Measurements from ENCODE around the gene CTSO. TPM values are rescaled to one million over a fixed set of nuclear protein-coding genes. Genes with fewer than 3 reads are reported as not detected.
A peak's percentile ranks its signal among the peaks of the same experiment; 100 is the strongest.

Gene CTSO
- polyA plus RNA-seq (2012; ENCODE audit: insufficient read depth, insufficient read length), result 0.69 TPM

DNA sequence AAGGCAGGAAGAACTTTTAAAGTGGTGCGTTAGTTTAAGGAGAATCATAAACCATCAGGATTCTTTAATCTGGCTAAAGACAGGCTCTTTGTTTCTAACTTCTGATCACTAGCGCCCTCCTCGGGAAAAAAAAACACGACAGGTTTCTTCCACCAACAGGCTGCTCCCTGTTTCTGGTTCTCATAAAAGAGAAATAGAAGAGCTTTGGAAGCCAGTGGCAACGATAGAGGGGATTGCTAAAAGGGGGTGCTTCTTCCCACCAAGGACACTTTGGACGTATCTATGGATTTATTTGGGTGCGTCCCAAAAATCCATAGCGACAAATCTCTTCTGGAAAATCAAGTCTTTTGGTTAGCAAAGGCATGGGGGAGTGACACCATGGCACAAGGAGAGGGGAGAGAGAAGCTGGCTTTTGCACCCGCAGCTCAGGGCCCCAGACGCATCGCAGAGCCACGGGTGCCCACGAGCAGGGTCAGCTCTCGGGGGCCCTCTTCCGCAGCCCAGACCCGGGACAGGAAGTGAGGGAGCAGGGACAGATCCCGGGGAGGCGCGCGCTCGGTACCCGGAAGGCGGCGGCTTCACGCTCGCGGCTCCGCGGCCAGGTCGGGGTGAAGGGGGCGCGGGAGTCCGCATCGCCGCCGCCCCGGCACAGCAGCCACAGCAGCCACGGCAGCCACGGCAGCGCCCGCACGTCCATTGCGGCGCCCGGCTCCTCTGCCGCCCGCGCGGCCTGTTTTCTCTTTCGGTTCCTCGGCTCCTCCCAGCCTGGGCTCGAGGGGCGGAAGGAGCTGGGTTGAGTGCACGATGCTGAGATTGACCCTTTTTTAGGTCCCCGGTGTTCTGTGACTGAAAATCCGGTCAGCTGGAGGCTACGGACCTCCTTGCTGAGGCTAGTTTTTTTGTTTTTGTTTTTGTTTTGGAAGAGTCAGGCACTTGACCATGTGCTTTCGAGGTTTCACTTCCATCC lies at the start of gene CTSO:
CTSO (minus strand) TSS at position 716 of the 967 bp plus-strand sequence; CDS start at position 697, 19 bp downstream.
- peak within 1 kb of the TSS; percentile 70 for H3K4me3 ChIP-seq (ENCODE audit: low read length)
- DNase-seq (ENCODE audit: low read depth, low spot score), result peak; percentile 70

DNA sequence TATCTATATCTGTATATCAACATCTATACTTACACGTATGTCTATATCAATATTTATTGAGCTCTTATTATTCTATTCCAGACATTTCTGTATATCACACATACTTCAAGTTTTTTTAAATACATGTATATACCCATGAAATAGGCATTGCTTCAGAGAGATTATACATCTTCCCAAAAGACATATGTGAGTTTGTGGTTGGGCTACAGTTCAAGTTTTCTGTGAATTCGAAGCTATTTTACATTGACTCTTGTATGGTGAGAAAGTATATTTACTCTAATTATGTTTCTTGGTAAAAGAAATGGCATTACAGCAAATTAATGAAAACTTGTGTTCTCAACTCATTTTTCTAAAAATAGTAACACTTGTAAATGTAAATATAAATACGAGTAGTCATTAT lies 46.8 kb upstream of the CTSO start:
- DNase-seq (ENCODE audit: low read depth, low spot score), result no peak
- H3K4me3 ChIP-seq (ENCODE audit: low read length), result no peak overlapping the region

- no peak overlapping the region for H3K4me3 ChIP-seq (ENCODE audit: low read length)
- DNase-seq (ENCODE audit: low read depth, low spot score), result no peak
Observed at GRCh38 chr4:155999725-156000124, 46.1 kb upstream of the CTSO start.

GRCh38 chr4:155995069-155995468 lies 41.4 kb upstream of the CTSO start:
- DNase-seq (ENCODE audit: low read depth, low spot score), result no peak
- H3K4me3 ChIP-seq (ENCODE audit: low read length), result no peak overlapping the region

DNA sequence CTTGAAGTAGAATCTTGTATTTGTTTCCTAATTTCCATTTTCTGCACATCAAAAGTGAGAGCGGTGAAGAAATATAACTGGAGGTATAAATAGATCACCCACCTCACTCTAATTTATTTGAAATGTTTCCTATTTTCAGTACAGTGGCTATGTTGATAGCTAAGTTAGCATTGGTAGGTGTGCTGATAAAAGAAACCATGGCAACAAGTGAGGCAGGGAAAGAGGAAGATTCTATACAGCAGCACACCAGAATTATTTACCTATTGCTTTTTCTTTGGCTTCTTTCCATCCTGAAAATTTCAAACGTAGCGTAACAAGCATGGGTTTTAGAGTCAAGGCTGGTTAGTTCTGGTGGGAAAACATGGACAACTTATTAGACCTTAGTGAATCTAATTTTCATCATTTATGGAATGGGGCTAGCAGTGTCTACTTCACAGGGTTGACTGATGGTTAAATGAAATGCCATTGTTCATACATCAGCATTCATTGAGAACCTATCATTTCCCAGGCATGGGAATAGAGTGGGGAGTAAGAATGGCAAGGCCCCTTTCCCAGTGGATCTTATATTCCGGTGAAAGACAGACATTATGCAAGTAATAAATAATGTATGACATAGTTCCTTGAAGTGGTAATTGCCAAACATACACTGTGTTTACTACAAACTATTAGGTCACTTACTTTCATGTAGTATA lies 30.6 kb upstream of the CTSO start:
- no peak for DNase-seq (ENCODE audit: low read depth, low spot score)
- no peak overlapping the region for H3K4me3 ChIP-seq (ENCODE audit: low read length)

DNA sequence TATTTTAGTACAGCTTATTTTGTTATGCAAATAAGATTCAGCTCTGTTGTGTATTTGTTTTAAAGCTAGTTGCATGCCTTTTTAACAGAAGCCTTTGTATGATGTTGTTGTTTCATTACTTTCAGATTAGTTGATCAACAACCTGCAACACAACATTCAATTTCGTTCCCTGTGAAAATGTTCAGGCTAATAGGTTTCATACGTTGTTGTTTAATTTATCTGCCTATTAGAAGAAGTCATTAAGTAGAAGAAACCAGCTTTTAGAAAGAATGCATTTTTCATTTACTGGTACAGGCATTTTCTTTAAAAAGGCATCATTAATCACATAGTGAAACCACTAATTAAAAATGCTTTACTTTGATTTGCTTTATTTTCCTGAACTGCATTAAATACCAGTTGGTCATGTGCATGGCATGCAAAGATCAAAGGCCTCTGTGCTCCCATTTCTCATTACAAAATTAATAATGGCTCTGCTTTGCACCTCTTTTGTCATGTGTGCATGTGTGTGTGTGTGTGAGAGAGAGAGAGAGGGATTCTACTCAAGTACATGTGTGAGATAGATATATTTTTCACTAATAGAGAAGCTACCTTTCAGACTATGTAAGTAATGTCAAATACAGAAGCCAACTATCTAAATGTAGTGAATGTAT lies 29.2 kb upstream of the CTSO start:
- H3K4me3 ChIP-seq (ENCODE audit: low read length), result no peak overlapping the region
- no peak for DNase-seq (ENCODE audit: low read depth, low spot score)

DNA sequence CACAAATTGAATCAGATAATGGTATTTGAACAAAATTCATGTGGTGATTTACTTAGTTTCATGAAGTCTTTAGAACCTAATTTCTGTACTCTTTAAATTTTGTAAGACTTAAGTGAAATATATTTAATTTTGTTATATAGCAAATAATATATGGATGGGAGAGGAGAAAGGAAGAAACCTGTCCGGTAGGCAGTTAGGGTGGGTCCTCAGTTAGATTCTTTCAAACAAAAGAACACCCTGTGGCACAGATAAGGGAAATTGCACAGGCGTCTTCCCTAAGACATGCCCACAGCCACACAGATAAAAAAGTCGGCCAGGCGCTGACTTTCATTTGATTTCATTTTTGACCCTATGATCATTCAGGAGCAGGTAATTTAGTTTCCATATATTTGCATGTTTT lies 25.1 kb upstream of the CTSO start:
- no peak for DNase-seq (ENCODE audit: low read depth, low spot score)
- H3K4me3 ChIP-seq (ENCODE audit: low read length), result no peak overlapping the region

GRCh38 chr4:155975511-155975910 lies 21.8 kb upstream of the CTSO start:
- H3K4me3 ChIP-seq (ENCODE audit: low read length), result no peak overlapping the region
- DNase-seq (ENCODE audit: low read depth, low spot score), result no peak

DNA sequence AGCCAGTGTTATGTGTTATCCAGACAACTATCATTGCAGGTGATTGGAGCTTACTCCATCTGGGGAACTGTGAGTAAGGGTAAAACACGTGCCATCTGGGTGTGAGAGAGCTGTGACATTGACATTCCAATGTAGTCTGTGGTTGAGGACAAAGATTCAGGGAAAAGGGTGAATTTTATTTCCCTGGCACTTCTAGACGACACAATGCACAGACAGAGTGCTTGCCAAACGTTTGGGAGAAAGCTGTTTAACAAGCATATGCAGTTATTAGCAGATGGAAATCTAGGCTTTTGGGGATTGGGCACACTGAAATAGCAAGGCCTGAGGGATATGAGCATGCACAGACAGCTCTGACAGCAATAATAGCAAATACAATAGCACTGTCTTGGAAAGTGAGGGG lies 21.3 kb upstream of the CTSO start:
- DNase-seq (ENCODE audit: low read depth, low spot score), result no peak
- no peak overlapping the region for H3K4me3 ChIP-seq (ENCODE audit: low read length)

DNA sequence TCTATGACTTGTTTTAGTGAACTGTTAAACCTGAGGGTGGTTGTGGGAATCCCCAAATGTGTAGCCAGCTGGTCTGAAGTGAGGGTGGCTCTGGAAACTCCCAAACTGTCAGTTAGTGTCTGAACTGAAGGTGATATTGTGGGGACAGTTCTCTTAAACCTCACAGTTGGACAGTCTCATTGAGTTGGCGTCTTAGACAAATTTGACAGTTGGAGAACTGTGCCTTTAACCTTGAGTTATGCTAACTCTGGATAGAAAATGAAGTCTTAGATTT lies 20.7 kb upstream of the CTSO start:
- no peak overlapping the region for H3K4me3 ChIP-seq (ENCODE audit: low read length)
- no peak for DNase-seq (ENCODE audit: low read depth, low spot score)

DNA sequence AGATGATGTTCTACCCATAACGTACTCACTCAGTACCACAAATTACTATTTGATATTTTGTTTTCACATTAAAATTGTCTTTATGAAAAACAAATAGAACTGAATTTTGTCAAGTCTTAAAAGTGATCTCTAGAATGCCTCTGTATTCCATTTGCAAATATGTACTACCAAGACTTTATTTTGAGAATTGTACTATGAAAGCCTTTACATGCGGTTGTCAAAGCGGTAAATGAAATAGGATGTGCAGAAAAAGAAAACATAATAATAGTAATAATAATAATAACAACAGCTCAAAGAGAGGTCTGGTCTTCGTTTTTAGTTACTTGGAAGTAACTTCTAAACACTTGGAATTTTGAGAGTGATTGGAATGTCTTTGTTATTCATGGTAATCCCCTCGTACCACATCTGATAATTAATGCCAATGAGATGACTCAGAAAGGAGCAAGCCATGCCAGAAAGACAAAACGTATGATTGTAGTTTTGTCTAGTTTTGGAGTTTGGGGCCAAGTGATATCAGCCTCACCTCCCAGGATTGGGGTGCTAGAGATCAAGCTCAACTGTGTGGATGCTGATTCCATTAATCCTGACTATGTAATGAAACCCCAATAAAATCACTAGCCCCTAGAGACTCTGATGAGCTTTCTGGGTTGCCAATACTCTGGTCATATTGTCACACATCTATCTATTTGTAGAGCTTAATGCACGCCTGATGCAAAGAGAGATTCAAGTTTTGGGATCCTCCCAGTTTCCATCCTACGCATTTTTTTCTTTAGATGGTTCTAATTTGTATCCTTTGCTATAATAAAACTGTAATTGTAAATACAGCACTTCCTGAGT lies 20.2 kb upstream of the CTSO start:
- DNase-seq (ENCODE audit: low read depth, low spot score), result no peak
- H3K4me3 ChIP-seq (ENCODE audit: low read length), result no peak overlapping the region

- no peak for DNase-seq (ENCODE audit: low read depth, low spot score)
- H3K4me3 ChIP-seq (ENCODE audit: low read length), result no peak overlapping the region
Observed at GRCh38 chr4:155972098-155972497, 18.4 kb upstream of the CTSO start.

DNA sequence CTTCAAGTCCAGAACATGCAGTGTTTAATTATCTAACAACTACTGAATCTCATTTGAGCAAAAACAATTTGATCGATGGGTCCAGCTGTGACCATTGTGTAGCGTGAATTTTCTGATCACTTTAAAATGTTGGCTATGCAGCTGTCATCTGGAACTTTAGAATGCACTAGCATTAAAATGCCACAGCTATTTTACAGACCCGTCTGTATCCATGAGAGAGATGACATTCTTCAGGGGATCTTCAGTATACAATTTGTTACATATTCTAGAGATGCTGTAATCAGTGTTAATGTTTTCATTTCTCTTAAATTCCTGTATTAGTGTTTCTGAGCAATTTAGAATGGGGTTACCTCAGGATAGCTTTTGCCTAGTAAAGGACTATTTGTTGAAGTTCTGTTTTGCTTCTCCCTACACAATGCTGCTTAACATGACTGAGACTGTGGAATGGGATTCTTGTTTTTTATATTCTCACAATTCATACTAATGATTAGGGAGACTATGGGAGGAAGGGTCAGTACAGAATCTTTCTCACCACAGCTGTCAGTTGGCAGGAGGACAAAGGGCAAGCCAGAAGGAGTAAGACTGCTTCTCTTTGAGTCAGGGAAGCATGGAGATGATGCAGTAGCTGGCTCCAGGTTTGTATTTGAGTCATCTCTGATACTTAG lies 13.2 kb upstream of the CTSO start:
- DNase-seq (ENCODE audit: low read depth, low spot score), result no peak
- H3K4me3 ChIP-seq (ENCODE audit: low read length), result no peak overlapping the region

GRCh38 chr4:155966171-155966570 lies 12.5 kb upstream of the CTSO start:
- no peak overlapping the region for H3K4me3 ChIP-seq (ENCODE audit: low read length)
- DNase-seq (ENCODE audit: low read depth, low spot score), result no peak

- H3K4me3 ChIP-seq (ENCODE audit: low read length), result no peak overlapping the region
- DNase-seq (ENCODE audit: low read depth, low spot score), result no peak
Observed at GRCh38 chr4:155964016-155964891, 10.6 kb upstream of the CTSO start.

GRCh38 chr4:155962767-155963166 lies 9.1 kb upstream of the CTSO start:
- H3K4me3 ChIP-seq (ENCODE audit: low read length), result no peak overlapping the region
- DNase-seq (ENCODE audit: low read depth, low spot score), result no peak

GRCh38 chr4:155961575-155961974 lies 7.9 kb upstream of the CTSO start:
- no peak overlapping the region for H3K4me3 ChIP-seq (ENCODE audit: low read length)
- no peak for DNase-seq (ENCODE audit: low read depth, low spot score)

GRCh38 chr4:155960522-155960921 lies 6.9 kb upstream of the CTSO start:
- no peak overlapping the region for H3K4me3 ChIP-seq (ENCODE audit: low read length)

More at GRCh38 chr4:155960522-155960921, 6.9 kb upstream of the CTSO start:
- no peak for DNase-seq (ENCODE audit: low read depth, low spot score)

Data from Jurkat, Clone E6-1 (cell line).